Activated CD4-positive, CD25-positive, alpha-beta regulatory T cell treated with anti-CD3 and anti-CD28 coated beads, Interleukin-2, amount 50 U/mL, for 24 hours (primary cell): ENCODE data around the gene STAP1.

Source experiments
- ATAC-seq, 2 donors: fragments of 150-1000 bp; cut with Tn5 transposase; one replicate each; pipeline ENCODE4 v1.10.0; 2021; ENCODE audit warnings: mild to moderate bottlenecking in 1 of 2, moderate library complexity in 1 of 2

Gene STAP1

DNA sequence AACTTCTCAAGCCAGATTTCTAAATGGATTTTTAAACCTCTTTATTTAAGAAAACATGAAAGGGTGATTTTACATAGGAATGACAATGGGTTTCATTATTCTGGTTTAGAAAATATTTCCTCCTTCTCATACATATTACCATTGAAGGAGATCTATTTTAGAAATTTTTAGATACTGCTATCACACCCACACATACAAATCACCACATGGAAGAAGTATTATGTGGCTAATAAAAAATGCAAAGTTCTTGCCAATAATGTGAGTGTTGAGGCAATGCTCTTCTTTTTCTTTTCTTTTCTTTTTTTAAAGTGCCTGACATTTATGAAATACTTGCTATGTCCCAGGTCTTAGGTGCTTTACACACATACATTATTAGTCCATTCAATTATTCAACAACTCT lies 6.8 kb downstream of the STAP1 start:
- ATAC-seq = no peak

- ATAC-seq = peak in 1 of 2 donors; percentile 55
Measured at GRCh38 chr4:67566335-67566734, 7.8 kb downstream of the STAP1 start.

DNA sequence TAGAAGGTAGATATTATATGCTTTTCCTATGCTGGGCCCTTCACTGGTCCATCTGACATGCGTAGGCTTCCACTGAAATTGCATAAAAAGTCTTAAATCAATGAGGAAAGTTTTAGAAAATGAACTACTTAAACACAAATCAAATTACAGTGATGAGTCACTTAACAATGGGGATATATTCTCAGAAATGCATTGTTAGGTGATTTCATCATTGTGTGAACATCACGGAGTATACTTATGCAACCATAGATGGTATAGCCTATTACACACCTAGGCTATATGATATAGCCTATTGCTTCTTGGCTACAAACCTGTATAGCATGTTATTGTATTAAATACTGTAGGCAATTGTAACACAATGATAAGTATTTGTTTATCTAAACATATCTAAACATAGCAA lies 10.3 kb downstream of the STAP1 start:
- ATAC-seq = peak in 1 of 2 donors; percentile 39

DNA sequence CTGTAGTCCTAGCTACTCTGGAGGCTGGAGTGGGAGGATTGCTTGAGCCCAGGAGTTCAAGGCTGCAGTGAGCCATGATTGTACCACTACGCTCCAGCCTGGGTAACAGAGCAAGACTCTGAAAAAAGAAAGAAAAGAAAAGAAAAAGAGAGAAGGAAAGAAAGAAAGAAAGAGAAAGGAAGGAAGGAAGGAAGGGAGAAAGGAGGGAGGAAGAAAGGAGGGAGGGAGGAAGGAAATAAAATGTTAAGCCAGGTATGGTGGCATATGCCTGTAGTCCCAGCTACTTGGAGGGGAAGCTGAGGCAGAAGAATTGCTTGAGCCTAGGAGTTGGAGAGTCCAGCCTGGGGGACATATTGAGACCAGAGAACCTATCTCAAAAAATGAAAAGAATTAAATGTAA lies 12.0 kb downstream of the STAP1 start:
- no peak for ATAC-seq

DNA sequence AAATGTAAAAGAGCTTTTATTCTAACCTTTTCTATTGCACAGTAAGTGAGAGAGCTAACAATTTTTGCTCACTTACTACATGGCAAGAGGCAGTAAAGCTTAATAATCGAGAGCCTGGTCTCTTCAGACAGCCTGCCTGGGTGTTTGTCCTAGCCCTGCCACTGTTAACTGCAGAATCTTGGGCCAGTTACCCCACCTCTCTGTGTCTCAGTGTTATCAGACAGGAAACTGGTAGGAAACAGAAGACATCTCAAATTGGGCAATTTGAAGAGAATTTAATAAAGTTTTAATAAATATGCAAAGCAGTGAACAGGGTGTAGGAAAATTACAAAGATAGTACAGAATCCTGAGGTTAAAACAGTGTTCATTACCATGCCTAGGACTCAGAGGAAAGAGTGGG lies 13.4 kb downstream of the STAP1 start:
- no peak for ATAC-seq

- ATAC-seq = peak; percentile 41 to 56
Measured at GRCh38 chr4:67573193-67573592, 14.7 kb downstream of the STAP1 start.

DNA sequence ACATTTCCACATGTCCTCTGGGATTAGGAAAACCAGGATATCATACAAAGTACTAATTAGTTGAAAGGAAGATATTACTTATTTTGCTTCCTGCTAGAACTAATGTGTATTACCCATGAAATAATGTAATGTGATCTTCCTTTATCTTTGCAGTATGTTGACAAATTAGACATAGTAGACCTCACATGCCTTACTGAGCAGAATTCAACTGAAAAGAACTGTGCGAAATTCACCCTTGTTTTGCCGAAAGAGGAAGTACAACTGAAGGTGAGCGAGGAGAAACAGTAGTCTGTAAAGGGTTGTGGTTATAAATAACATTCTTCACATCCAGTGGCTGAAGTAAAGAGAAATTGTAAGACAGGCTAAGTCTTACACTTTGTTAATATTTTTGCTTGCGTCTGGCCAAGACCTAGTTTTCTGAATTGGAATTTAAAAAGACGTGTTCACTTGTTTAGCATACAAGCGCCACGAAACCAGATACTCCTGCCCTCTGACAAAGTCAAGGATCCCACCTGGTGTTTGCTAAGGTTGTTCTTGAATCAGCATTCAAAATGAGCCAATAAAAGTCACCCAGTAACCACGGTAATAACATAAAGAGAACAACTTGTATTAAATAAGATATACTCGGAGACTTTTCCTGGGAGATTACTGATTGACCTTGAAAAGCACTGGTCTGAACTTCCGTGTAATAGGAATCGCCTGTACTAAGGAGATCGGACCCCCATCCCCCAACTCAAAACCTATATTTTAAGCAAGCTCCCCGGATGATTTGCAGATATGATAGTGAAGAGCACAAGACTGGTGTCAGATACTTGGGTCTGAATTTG lies 16.9 kb downstream of the STAP1 start:
- peak; percentile 63 for ATAC-seq

GRCh38 chr4:67576059-67576466 lies 17.5 kb downstream of the STAP1 start:
- ATAC-seq = no peak

GRCh38 chr4:67576538-67576937 lies 18.0 kb downstream of the STAP1 start:
- ATAC-seq = no peak

GRCh38 chr4:67580577-67580976 lies 22.1 kb downstream of the STAP1 start:
- peak; percentile 44 to 65 for ATAC-seq

- ATAC-seq = peak; percentile 65 to 70
Measured at GRCh38 chr4:67581208-67581857, 22.8 kb downstream of the STAP1 start.

- no peak for ATAC-seq
Measured at GRCh38 chr4:67581913-67582312, 23.4 kb downstream of the STAP1 start.

DNA sequence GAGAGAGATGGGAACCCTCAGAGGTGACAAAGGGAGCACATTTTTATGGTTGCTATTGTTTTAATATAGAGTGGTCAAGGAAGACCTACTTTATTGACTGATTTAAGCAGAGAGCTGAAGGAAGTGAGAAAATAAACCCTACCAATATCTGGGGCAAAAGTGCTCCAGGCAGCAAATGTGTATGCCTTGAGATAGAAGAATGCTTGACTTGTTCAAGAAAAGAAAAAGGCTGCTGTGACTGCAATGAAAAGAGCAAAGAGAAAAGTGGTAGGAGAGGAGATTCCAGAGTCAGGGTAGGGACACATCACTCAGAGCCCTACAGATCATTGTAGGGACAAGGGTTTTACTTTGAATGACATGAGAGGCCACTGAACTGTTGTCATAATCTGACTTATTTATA lies 26.0 kb downstream of the STAP1 start:
- no peak for ATAC-seq

- ATAC-seq = no peak
Measured at GRCh38 chr4:67587156-67587555, 28.6 kb downstream of the STAP1 start.

DNA sequence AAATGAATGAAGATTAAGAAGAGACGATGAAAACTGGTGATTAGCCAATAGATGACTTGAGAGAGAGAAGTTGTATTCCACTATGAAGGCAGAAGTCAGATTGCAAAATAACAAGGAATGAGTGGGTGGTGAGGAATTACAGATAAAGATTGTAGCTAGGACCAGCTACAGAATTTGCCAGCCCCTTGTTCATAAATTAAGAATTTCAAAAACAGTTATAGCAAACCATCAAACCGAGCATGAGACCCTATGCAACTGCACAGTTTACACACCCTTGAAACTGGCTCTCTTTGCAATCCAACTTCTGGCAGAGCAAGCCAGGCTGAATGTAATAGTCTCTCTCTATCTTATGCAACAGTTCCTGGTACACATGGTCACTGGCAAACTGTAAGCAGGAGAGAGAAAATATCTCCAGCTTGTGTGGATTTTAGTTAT lies 35.2 kb downstream of the STAP1 start:
- ATAC-seq = no peak

DNA sequence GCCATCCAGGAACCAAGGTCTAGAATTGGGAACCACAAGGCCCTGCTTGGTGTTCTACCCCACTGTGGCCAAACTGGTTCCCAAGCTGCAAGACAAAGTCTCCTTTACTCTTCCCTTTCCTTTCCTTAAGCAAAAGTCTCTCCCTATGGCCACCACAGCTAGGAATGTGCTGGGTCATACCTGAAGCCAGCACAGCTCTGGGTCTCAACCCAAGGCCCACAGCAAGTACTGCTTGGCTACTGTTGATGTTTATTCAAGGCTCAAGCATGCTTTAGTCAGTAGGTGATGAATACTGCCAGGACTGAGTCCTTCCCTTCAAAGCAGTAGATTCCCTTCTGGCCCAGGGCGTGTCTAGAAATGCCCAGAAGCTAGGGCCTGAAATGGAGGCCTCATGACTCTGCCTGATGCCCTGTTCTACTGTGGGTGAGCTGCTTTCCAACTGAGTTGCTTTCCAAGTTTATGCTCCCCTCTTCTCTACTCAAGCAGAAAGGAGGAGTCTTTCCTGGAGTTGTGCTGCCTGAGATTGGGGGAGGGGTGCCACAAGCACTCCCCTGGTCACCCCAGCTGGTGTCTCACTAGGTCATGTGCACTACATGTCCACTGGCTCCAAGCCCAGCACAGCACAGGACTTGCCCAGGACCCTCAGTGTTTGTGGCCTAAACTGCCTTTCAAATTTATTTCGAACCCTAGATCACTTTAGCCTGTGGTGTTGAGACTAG lies 44.9 kb downstream of the STAP1 start:
- ATAC-seq = no peak

GRCh38 chr4:67604029-67604381 lies 45.5 kb downstream of the STAP1 start:
- no peak for ATAC-seq

DNA sequence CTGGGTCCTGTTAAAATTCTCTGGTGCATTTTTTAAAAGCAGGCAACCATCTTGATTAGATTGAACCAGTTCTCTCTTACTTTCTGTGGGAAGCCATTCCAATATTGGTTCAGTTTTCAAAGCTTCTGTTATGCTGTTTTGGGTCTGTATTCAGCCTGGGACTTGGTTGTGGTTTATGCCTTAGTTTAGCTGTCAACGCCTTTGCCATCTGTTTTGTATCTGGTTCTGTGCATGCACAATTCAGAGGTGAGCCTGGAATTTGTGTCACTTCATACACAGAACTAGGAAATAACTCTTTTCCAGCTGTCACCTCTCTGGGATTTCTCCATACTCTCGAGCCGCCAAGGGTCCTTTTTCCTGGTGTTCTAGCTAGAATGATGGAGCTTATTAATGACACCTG lies 46.2 kb downstream of the STAP1 start:
- ATAC-seq = no peak

GRCh38 chr4:67608027-67608426 lies 49.5 kb downstream of the STAP1 start:
- no peak for ATAC-seq

DNA sequence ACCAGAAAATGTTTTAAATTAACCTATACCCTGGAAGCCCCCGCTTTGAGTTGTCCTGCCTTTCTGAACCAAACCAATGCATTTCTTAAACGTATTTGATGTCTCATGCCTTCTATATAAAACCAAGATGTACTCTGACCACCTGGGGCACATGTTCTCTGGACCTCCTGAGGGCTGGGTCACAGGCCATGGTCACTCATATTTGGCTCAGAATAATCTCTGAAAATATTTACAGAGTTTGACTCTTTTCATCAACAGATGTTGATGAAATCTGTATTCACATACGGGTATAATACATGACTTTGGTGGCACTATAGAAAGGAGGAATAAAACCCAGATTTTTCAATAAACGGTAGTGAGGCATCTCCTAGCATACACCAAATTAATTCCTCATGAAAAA lies 55.7 kb downstream of the STAP1 start:
- no peak for ATAC-seq

- no peak for ATAC-seq
Measured at GRCh38 chr4:67615119-67615518, 56.6 kb downstream of the STAP1 start.

GRCh38 chr4:67616478-67616877 lies 58.0 kb downstream of the STAP1 start:
- ATAC-seq = no peak

DNA sequence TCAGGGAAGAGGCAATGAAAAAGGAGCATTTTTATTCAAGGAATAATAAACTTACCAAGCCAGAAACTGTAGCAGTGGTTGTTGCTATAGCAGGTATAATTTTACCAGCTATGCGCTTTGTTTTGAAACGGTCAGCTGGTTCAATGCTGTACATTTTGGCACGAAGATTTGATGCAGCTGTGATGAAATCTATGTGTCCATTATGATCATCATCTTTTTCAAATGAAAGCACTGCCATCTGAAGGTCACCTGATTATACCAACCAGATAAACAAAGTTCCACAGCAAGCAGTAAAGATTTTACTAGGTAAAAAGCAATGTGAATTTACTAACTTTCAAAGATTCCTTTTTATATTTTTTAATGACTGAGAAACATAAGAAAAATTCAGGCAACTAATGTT lies 66.4 kb downstream of the STAP1 start:
- ATAC-seq = no peak

DNA sequence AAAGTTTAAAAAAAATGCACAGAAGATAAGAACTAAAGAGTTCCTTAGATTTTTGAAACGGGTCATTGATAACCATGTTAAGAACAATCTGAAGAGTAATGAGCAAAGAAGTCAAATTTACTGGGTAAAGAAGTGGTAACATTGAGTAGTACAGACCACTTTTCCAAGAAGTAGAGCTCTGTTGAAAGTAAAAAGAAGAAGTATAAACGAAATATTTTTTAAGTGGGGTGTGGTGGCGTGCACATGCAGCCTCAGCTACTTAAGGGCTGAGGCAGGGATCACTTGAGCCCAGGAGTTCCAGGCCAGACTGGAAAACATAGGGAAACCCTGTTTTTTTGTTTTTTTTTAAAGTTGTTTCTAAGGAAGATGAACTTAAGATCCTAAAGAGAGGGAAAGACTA lies 74.0 kb downstream of the STAP1 start:
- ATAC-seq = peak in 1 of 2 donors; percentile 60
